ENCODE measurements around the gene BAG3.
A peak's percentile ranks its signal among the peaks of the same experiment; 100 is the strongest.

Gene BAG3

DNA sequence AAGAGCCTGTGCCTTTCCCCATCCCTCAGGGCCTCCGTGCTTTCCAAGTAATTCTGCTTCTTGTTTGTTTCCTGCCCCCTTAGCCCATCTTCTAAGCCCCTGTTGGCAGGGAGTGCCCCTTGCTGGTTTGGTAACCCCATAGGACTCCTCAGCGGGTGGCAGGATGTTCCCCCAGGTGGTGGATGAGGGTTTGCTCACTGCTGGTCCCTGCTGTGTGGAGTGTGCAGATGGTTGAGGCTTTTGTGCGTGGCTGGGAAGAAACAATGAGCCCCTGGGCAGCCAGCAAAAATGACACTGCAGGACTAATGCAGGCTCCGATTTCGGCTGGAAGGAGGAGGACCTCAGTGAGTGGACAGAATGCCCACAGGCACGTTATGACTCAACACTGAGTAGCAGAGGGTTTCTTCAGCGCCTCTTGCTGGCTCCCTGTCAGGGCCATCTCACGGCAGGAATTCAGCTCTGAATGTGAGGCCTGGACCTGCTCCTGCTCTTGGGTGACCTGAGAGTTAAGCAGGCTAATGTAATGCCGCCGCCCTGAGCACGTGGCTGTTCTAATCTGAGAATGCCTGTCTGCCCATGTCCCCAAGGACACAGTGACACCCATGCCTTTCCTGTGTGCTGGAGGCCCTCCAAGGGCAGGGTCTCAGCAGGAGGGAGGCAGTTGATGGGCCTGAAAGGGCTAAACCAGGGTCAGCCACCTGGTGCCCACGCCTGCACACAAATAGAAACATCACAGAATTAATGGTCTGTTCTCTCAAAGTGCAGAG is 16.6 kb downstream of the BAG3 start:
- no peak for DNase-seq

DNA sequence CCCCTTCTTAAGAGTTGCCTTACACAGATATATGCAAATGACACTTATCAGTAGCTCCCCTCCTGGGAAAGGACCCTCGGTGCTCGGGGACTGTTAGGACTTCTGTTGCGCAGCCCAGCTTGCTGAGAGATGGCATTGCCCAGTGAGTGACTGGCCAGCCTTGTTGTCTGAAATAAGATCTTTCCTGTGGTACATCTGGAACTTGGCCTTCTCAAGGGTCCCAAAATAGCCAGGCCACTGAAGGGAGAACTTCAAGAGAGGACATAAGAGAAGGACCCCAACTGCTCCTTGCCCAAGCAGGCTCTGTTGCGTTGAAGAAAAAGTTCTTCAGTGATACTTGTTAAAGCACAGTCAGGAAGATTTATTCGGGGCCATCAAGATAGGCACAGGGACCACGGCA is 17.3 kb downstream of the BAG3 start:
- no peak for DNase-seq

DNA sequence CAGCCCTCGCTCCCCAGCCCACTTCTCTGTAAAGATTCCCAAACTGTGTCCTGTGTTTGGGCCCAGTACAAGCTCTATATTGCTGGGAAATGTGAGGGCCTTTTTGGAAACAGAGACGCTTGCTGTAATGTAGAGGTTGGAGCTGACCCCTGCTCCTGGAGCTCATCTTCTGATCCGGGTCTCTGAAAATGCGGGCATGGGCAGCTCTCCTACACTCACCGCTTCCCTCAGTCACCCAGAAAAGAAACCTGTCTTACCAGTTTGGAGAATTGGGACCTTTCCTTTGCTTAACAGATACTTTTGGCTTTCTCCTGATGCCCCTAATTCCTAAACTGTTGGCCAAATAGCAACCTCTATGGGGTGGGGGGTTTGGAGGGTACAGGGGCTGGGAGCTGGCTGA is 18.2 kb downstream of the BAG3 start:
- no peak for DNase-seq

DNA sequence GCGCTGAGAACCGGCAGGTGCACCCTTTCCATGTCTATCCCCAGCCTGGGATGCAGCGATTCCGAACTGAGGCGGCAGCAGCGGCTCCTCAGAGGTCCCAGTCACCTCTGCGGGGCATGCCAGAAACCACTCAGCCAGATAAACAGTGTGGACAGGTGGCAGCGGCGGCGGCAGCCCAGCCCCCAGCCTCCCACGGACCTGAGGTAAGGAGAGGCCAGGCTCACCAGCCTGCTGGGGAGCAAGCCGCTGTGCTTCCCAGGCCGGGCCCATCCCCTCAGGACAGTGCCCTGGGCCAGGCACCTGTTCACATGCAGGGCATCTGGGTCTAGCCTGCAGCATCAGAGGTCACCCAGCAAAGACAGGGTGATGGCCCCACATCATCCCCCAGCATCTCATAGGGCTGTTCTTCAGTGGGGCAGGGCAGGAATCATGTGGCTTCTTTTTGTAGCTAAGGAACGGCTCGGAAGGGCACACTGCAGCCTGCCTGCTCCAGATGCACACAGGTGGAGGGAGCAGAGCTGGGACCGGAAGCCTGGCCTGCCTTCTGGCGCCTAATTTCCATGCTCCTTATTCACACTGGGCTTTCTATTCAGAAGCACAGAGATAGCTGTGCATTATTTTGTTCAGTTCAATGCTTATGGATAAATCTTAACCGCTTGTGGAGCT is 18.9 kb downstream of the BAG3 start:
- no peak for DNase-seq

DNA sequence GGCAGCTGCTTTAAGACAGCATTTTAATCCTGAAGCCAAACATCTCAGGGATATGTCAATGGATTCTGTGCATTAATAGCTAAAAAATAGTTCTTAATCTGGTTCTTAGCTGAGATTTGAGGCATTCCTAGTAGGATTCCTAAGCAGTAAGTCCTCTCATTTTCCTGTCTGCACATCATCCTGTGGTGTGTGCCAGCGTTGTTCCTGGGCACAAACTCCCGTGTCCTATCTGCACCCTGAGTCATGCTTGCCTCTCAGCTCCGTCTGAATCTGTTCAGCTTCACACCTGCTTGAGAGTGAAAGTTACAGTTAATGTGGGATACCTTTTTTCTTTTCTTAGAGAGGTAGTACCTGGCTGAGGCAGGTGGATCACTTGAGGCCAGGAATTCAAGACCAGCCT is 19.5 kb downstream of the BAG3 start:
- no peak for DNase-seq

DNA sequence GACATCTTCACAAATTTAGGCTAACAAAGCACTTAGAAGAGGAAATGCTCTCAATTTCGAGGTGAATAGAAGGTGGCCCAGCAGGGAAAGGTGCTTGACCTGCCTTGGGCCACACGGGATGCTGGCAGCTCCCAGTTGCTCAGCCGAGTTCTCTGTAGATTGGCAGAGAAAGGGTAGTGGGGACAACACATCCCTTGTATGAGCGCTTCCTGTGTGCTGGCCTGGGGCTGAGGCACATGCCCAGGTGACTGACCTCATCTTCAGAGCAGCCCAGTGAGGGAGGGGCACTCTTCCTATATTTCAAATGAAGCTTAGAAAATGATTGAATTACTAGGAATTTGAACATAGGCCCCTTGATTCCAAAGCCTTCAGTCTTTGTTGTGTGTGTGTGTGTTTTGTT is 20.2 kb downstream of the BAG3 start:
- DNase-seq: no peak

DNA sequence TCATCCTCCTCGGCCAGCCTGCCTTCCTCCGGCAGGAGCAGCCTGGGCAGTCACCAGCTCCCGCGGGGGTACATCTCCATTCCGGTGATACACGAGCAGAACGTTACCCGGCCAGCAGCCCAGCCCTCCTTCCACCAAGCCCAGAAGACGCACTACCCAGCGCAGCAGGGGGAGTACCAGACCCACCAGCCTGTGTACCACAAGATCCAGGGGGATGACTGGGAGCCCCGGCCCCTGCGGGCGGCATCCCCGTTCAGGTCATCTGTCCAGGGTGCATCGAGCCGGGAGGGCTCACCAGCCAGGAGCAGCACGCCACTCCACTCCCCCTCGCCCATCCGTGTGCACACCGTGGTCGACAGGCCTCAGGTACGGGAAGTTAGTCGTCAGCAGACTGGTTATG is 21.1 kb downstream of the BAG3 start:
- DNase-seq: no peak

DNA sequence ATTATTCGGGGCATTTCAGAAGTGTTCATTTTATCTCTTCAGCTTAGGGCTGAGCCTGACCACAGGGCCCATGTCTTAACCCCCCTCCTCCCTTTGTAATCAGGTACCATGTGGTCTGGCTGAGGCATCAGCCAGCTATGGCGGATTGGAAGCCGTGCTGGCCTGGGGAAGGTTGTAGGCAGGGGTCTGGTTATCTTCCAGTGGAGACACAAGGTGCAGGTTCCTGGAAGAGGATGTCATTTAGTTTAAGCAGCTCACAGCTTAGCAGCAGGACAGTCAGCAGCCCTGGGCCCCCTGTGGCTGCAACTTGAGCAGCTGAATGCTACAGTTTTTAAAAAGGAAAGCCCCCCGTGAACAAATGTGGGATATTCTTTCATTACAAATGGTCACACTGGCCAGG is 22.1 kb downstream of the BAG3 start:
- DNase-seq: no peak

DNA sequence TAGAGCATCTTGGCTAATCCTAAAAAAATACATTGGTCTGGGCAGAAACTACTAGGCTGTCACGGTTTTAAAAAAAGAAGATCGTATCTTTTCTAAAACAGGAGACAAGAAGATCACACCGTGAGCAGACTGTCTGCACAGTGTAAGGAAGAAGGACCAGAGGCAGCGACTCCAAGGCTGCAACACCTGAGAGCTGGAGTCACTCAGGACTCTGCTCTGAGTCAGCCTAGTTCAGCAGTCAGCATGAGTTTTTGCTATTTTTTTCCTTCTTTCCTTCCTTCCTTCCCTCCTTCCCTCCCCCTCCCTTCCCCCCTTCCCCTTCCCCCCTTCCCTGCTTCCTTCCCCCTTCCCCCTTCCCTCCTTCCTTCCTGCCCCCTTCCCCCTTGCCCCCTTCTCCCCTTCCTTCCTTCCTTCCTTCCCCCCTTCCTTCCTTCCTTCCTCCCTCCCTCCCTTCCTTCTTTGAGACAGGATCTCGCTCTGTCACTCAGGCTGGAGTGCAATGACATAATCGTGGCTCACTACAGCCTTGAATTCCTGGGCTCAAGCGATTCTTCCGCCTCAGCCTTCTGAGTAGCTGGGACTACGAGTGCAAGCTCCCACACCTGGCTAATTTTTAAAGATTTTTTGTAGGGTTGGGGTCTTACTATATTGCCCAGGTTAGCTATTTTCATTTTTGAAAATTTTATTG is 24.4 kb downstream of the BAG3 start:
- DNase-seq: no peak

DNA sequence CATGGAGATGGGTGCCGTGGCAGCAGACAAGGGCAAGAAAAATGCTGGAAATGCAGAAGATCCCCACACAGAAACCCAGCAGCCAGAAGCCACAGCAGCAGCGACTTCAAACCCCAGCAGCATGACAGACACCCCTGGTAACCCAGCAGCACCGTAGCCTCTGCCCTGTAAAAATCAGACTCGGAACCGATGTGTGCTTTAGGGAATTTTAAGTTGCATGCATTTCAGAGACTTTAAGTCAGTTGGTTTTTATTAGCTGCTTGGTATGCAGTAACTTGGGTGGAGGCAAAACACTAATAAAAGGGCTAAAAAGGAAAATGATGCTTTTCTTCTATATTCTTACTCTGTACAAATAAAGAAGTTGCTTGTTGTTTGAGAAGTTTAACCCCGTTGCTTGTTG is 25.9 kb downstream of the BAG3 start:
- no peak for DNase-seq

DNA sequence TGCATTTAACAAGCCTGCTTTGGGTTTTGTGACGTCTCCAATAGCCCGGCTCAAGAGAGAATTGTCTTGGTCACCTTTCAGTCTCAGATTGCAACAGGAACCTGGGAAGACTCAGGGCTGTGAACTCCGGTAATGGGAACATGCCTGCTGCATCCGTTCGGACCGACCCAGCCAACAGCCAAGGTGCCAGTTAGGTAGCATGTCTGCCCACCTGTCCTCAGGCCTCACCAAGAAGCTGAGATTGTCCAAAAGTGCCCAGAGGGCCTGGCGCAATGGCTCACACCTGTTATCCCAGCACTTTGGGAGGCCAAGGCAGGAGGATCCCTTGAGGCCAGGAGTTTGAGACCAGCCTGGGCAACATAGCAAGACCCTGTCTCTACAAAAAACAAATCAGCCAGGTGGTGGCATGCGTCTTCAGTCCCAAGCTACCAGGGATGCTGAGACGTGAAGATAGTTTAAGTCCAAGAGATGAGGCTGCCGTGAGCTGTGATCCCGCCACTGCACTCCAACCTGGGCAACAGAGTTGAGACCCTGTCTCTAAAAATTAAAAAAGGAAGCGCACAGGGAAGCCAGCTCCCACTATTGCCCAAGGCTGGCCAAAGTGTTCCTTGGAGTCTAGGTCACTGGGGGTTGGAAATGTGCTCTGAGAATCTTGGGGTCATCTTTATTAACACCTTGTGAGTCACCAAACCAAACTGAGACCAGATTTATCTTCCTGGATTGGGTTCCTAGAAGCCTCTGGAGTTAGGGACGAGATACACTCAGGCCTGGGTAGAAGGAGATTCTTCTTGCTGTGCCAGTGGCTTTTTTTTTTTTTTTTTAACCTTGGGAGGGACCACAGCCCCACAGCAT is 26.9 kb downstream of the BAG3 start:
- DNase-seq: no peak

DNA sequence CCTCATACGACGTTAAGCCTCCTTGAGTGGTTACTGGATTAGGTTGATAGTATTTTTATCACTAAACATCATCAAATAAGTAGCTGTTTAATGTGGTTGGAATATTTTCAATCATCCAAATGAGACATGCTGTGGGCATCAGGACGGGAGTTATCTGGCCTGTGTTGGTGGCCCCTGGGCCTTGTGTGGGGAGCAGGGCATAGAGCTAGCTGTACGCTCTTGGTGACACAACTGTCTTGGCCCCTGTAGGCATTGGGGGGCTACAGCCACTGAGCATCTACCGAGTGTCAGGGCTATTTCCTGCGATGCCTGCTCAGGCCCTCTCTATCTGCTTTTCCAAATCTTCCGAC is 28.3 kb downstream of the BAG3 start:
- DNase-seq: no peak

DNA sequence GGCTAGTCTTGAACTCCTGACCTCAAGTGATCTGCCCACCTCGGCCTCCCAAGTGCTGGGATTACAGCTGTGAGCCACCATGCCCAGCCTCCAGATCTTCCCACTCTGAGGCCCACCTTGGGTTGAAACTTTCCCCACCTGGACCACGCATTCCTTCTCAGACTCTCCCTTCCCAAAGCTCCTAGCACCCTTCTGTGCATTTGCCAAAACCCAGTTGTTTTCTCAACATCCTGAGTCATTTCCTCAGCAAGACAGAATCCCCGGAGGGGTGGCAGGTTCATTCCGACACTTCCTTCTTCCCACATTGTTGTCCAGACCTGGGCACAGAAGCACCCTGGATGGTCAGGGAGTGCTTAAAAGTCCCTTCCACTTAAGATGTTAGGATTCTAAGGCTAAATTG is 28.9 kb downstream of the BAG3 start:
- no peak for DNase-seq

DNA sequence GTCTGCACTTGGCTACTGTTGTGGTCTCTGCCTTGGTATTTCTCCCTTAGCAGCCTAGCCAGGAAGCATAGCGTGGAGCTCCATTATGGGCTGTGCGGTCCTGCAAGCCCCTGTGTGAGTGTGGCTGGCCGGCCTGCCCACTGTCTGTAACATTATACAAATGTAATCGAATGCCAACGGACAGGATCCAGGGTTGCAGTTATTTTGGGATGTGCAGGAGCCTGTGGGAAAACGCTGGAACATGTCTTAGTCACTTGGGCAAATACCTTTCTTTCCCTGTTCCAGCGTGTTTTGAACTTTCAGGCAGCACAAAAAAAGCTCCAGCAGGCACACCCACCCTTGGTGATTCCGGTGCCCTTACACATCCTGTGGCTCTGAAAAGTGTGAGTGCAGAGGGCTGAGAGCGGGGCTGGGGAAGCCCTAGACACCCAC is 29.5 kb downstream of the BAG3 start:
- no peak for DNase-seq

DNA sequence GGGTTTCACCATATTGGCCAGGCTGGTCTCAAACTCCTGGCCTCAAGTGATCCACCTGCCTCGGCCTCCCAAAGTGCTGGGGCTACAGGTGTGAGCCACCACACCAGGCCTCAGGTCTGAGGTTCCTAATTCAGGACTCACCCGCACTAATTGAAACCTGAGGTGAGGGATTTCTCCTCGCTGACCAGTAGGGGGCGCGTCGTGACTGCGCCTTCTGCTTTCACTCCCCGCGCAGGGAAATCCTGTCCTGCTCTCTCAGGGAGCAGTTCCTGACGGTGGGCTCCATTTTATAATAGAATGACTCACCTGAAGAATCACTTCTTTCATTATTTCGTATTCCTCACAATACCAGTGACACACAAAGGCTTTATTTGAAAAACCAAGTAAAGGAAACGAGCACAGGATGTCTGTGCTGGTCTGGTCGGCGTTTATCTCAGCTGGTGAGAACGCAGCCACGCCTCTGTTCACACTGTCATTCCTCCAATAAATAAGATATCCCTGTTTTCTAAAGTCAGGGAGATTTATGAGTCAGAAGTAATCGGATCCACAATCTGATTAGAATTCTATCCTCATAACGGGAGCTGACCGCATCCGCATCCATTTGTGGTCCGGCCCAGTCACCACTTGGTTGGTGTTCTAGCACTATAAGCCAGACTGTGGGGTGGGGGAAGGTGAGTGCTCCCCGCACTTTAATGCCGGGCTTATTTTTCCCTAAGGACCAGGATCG is 35.4 kb downstream of the BAG3 start:
- DNase-seq: peak; percentile 76

DNA sequence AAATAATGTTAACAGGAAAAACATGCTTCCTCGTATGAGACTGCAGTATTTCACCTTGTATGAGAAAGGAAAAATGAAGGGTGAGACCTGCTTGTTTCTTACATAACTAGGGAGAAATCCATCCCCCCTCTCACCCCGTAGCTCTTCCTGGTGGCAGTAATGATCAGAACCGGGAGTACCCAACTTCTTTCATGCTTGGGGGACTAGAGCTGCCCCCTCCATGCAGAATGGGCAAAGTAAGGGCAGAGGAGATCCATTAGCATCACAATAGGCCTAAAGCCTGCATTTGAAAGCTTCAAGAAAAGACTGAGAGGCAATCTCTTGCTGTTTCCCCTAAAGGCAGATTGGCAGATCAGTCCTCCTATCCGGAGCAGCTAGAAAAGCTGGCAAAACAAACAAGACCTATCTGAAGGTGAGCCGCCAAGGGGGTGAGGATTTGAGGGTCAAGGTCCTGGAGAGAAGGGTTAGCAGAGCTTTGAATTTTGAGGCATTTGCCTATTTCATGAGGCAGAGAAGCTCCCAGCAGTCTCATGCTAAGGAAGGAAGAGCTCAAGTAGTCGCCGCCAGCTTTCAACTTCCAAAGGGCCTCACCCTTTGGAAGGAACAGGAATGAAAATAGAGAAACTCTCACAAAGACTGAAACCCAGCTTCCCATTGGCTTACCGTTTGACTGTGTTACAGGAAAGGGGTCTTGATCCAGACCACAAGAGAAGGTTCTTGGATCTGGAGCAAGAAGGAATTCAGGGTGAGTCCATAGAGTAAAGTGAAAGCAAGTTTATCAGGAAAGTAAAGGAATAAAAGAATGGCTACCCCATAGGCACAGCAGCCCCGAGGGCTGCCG is 36.2 kb downstream of the BAG3 start:
- no peak for DNase-seq

DNA sequence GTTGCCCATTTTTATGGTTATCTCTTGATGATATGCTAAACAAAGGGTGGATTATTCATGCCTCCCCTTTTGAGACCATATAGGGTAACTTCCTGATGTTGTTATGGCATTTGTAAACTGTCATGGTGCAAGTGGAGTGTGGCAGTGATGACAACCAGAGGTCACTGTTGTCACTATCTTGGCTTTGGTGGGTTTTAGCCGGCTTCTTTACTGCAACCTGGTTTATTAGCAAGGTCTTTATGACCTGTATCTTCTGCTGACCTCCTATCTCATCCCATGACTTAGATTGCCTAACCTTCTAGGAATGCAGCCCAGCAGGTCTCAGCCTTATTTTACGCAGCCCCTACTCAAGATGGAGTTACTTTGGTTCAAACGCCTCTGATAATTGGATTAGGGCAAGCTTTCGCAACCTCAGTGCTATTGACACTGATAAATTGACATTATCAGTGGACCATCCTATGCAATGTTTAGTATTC is 36.9 kb downstream of the BAG3 start:
- DNase-seq: no peak

DNA sequence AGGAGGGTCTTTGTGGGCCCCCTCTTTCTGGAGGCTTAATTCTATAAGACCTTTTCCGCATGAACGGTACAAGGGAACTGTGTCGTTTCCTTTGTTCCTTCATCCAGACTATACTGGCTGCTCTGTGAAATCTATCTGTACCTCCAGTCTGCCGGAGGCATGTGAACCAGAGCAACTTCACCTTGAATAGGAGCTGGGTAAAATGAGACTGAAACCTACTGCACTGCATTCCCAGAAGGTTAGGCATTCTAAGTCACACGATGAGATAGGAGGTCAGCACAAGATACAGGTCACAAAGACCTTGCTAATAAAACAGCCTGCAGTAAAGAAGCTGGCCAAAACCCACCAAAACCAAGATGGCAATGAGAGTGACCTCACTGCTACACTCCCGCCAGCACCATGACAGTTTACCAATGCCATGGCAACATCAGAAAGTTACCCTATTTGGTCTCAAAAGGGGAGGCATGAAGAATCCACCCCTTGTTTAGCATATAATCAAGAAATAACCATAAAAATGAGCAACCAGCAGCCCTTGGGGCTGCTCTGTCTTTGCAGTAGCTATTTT is 37.9 kb downstream of the BAG3 start:
- DNase-seq: no peak

DNA sequence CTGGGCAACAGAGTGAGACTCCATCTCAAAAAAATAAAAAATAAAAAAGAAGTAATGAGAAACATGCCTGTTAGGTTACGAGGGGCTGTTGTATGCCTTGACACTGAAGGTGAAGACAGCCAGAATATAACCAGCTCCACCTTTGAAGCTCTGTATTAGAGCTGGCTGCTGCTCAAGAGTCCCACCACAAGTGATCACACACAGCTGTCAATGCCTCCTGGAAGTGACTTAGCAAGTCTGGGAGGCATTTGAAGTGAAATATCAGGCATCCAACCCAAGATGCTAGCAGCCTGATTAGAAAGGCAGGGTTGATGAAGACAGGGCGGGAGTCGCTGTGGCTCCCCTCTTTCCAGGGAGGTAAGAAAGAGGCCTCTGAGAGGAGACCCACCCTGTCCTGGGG is 40.5 kb downstream of the BAG3 start:
- no peak for DNase-seq

DNA sequence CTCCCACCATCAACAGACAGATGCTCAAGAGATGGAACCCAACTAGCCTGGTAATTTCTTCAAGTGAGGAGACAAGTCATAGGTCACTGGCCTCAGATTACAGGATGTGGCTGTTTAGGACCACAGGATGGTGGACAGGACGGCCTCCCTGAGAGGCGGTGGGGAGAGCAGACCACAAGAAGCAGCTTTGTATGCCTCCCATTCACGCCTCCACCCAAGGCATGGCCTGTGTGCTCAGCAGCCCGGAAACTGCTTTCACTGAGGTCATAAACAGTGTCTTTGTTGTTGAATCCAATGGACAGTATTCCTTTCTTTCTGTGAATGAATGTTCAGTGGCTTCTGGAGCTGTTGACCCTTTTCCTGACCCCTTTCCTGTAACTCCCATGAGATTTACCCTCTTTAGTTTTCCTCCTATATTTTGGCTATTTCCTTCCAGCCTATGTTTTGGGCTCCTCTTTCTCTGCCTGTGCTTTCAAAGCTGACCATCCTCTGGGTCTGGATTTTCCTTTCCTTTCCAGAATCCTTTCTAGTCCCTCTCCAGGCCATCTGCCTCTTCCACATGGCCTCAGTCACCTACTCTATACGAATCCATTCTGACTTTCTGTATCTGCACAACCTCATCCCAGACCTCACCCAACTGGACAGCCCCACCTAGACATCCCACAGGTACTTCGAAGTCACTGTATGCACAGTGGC is 42.2 kb downstream of the BAG3 start:
- no peak for DNase-seq

DNA sequence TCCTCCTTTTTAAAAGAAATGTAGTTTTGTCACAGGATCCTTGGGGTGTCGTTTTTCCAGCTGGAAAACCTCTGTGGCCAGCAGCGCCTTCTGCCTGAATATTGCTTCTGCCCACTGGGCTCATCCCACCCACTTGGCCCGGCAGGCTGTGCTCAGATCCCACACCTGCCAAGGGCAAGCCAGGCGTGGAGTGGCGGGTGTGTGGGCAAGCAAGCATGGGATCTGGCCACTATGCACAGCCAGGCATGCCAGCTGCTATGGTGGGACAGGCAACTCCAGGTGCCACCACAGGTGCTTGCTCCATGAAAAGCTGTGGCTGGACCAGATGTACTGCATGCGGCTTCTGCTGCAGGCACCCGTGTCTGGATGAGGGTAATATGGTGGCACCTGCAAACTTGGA is 43.4 kb downstream of the BAG3 start:
- DNase-seq: no peak

All from activated CD4-positive, alpha-beta T cell treated with anti-CD3 and anti-CD28 coated beads for 1 hour (primary cell).